CD14-positive monocyte (primary cell): Measurements from ENCODE around the gene CEP72. TPM values are rescaled to one million over a fixed set of nuclear protein-coding genes. Genes with fewer than 3 reads are reported as not detected.
"Not testable (repeated sequence)": the region's sequence is repeated elsewhere in the genome, so short reads cannot be mapped to it uniquely, and the experiment has no call there.

Experiments used
- DNase-seq, 3 donors: peaks; one replicate each; pipeline ENCODE4 v3.0.0-alpha.2; 2011 to 2022
- H2AFZ ChIP-seq: 2 replicates; pipeline ENCODE4 v1.6.0; 2012; ENCODE audit warnings: mild to moderate bottlenecking, low read depth, low read length, inconsistent platforms; ENCODE audit not compliant: insufficient read depth, poor library complexity, severe bottlenecking
- H3K27ac ChIP-seq, 2 donors: 1 replicate in 1 of 2; 2 replicates in 1 of 2; pipeline ENCODE4 v1.5.1; 2012 to 2013; ENCODE audit warnings: low read length in 2 of 2, control low read depth in 1 of 2, inconsistent platforms in 1 of 2, low read depth in 1 of 2, mild to moderate bottlenecking in 1 of 2
- H3K27me3 ChIP-seq, 2 donors: one replicate each; pipeline versions ENCODE4 v1.6.0 to v1.6.1; 2011 to 2013; ENCODE audit warnings: low read length in 2 of 2; ENCODE audit not compliant: control insufficient read depth in 2 of 2, insufficient read depth in 2 of 2
- H3K36me3 ChIP-seq, 2 donors: replicated peaks in 1 of 2; 1 replicate in 1 of 2; 2 replicates in 1 of 2; pipeline versions ENCODE4 v1.5.1 to v1.6.1; 2012 to 2013; ENCODE audit warnings: low read length in 2 of 2, control low read depth in 1 of 2, inconsistent platforms in 1 of 2, mild to moderate bottlenecking in 1 of 2; ENCODE audit not compliant: insufficient read depth in 2 of 2, control insufficient read depth in 1 of 2
- H3K4me1 ChIP-seq, 2 donors: 1 replicate in 1 of 2; 2 replicates in 1 of 2; pipeline versions ENCODE4 v1.5.1 to v1.6.1; 2012 to 2013; ENCODE audit warnings: low read length in 2 of 2, control low read depth in 1 of 2, inconsistent platforms in 1 of 2, mild to moderate bottlenecking in 1 of 2, moderate library complexity in 1 of 2; ENCODE audit not compliant: insufficient read depth in 2 of 2, control insufficient read depth in 1 of 2
- H3K4me2 ChIP-seq: replicated peaks from 2 replicates; pipeline ENCODE3; 2012; ENCODE audit warnings: low read length, moderate library complexity, mild to moderate bottlenecking; ENCODE audit not compliant: poor library complexity, severe bottlenecking; ENCODE audit errors: extremely low read depth
- H3K4me3 ChIP-seq, 3 experiments: fragments of 200-600 bp in 1 of 3; sonication (generic) in 1 of 3; replicated peaks in 1 of 3; 1 replicate in 2 of 3; 2 replicates in 1 of 3; pipeline ENCODE4 v1.5.1; 2011 to 2013; ENCODE audit warnings: low read length in 3 of 3, mild to moderate bottlenecking in 3 of 3, control low read depth in 2 of 3, low read depth in 2 of 3, inconsistent platforms in 1 of 3, moderate library complexity in 1 of 3
- H3K79me2 ChIP-seq: 2 replicates; pipeline ENCODE4 v1.6.0; 2012; ENCODE audit warnings: mild to moderate bottlenecking, control low read depth, inconsistent platforms, low read length, moderate library complexity; ENCODE audit not compliant: insufficient read depth
- H3K9ac ChIP-seq: 2 replicates; pipeline ENCODE4 v1.6.0; 2017; ENCODE audit warnings: low read length, mild to moderate bottlenecking; ENCODE audit not compliant: insufficient read depth, poor library complexity, severe bottlenecking
- H3K9me3 ChIP-seq, 2 donors: replicated peaks in 1 of 2; 1 replicate in 1 of 2; 2 replicates in 1 of 2; pipeline versions ENCODE4 v1.5.1 to v1.6.1; 2012 to 2013; ENCODE audit warnings: low read length in 2 of 2, control low read depth in 1 of 2; ENCODE audit not compliant: control insufficient read depth in 1 of 2, insufficient read depth in 1 of 2
- H4K20me1 ChIP-seq: 2 replicates; pipeline ENCODE4 v1.6.0; 2012; ENCODE audit warnings: mild to moderate bottlenecking, low read length, control low read depth, moderate library complexity; ENCODE audit not compliant: insufficient read depth
- H3K27ac Mint-ChIP-seq, 7 donors: one replicate each; pipeline ENCODE4 v1.8.0; 2020; ENCODE audit warnings: mild to moderate bottlenecking in 7 of 7, mixed read lengths in 7 of 7, moderate library complexity in 6 of 7, inconsistent platforms in 2 of 7
- H3K27me3 Mint-ChIP-seq, 3 donors: one replicate each; pipeline ENCODE4 v1.8.0; 2021 to 2022; ENCODE audit warnings: low read depth in 3 of 3, mild to moderate bottlenecking in 3 of 3, mixed read lengths in 3 of 3, moderate library complexity in 3 of 3, inconsistent platforms in 1 of 3
- H3K36me3 Mint-ChIP-seq, 2 donors: one replicate each; pipeline ENCODE4 v1.8.0; 2020; ENCODE audit warnings: mixed read lengths in 2 of 2, inconsistent platforms in 1 of 2, mild to moderate bottlenecking in 1 of 2
- H3K4me1 Mint-ChIP-seq: one replicate; pipeline ENCODE4 v1.8.0; 2020; ENCODE audit warnings: mild to moderate bottlenecking, mixed read lengths
- H3K4me3 Mint-ChIP-seq, 2 donors: one replicate each; pipeline ENCODE4 v1.8.0; 2020; ENCODE audit warnings: mild to moderate bottlenecking in 2 of 2, mixed read lengths in 2 of 2, moderate library complexity in 1 of 2
- H3K9me3 Mint-ChIP-seq, 7 donors: one replicate each; pipeline ENCODE4 v1.8.0; 2020 to 2022; ENCODE audit warnings: mixed read lengths in 7 of 7, mild to moderate bottlenecking in 6 of 7, moderate library complexity in 6 of 7, inconsistent platforms in 2 of 7
- WGBS: methylation state at CpG from one replicate; pipeline ENCODE4 v1.1.5; 2013; ENCODE audit warnings: missing lambda C conversion rate; ENCODE audit not compliant: insufficient coverage; 5-methylcytosine and 5-hydroxymethylcytosine counted together
- intact Hi-C, 2 donors: fragments of 100-400 bp; cut with micrococcal nuclease; formaldehyde crosslinking; loops; one replicate each; pipeline versions ENCODE4 v1.15.0 to v1.15.1; 2023
- polyA plus RNA-seq, 3 donors: library from polyadenylated mRNA; depleted of rRNA in 1 of 3; unstranded in 2 of 3; stranded (reverse) in 1 of 3; fragments of 300-500 nt in 2 of 3; fragments of >200 nt in 1 of 3; fragmentation: Illumina TruSeq in 2 of 3; gene quantifications; 1 replicate in 2 of 3; 2 replicates in 1 of 3; pipeline ENCODE4 v1.2.3, GENCODE V29; 2012 to 2021

Gene CEP72
- polyA plus RNA-seq, 3 donors = 0.13 to 2.1 (median 0.24) TPM

DNA sequence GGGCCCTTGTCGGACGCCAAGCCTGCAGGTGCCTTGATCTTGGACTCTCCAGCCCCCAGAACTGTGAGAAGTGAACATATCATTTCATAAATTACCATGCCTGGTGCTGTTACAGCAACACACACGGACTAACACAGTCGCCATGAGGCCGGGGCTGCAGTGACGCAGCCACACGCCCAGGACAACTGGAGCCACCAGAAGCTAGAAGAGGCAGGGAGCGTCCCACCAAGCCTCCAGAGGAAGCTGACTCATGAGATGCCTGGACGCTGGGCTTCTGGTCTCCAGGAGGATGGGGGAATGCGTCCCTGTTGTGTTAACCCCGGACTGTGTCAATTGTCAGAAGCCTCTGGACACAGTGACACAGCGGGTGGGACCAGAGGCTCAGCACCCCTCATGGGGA lies 74.8 kb downstream of the CEP72 start:
- H4K20me1 ChIP-seq, H3K4me1 ChIP-seq, H2AFZ ChIP-seq, H3K4me3 Mint-ChIP-seq, H3K27ac Mint-ChIP-seq, H3K4me1 Mint-ChIP-seq, DNase-seq, H3K4me3 ChIP-seq, H3K4me2 ChIP-seq, H3K9me3 ChIP-seq, H3K9ac ChIP-seq, H3K9me3 Mint-ChIP-seq, H3K27me3 ChIP-seq, H3K36me3 ChIP-seq, H3K79me2 ChIP-seq, intact Hi-C loops, H3K36me3 Mint-ChIP-seq, H3K27ac ChIP-seq: not testable (repeated sequence)
- H3K27me3 Mint-ChIP-seq = peaks cover 3 to 16% (median 3%) of the 10 kb centered on the region in 3 donors
- 88% methylated on average over 4 of the region's 12 CpGs for WGBS

DNA sequence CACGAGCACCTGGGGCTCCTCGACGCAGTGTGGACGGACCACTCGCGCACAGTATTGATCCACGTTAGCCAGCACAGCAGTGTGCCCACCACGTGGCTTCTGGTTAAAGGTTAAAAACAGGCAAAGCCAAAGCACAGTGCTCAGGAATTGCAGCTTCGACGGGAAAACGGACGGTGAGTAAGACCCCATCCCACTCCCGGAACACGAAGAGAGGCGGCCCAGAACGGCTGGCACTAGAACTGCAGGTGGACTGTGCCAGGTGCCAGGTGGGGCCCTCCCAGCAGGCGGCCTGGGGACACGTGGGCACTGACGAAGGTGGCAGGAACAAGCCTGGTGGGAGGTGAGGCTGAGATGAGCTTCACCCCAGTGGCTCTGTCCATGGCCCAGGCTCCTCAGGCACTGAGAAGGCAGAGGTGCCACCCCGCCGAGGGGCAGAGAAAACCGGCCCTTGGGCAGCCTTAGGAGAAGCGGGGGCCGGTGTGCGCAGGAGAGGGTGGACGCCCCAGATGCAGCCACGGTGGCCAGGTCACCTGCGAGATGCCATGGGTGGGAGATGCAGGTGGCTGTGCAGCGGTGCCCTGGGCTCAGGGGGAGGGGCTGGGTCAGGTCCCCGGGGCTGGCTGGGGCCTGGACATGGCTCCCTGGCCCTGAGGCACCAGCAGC lies 76.3 kb downstream of the CEP72 start:
- H3K9ac ChIP-seq, H3K4me3 ChIP-seq, H3K79me2 ChIP-seq, H3K27ac ChIP-seq, DNase-seq, H3K9me3 Mint-ChIP-seq, H4K20me1 ChIP-seq, H3K36me3 ChIP-seq, H3K36me3 Mint-ChIP-seq, H2AFZ ChIP-seq, H3K4me3 Mint-ChIP-seq, intact Hi-C loops, H3K4me1 ChIP-seq, H3K4me1 Mint-ChIP-seq, H3K9me3 ChIP-seq, H3K27me3 ChIP-seq, H3K27ac Mint-ChIP-seq, H3K4me2 ChIP-seq: not testable (repeated sequence)
- 86% methylated on average over 7 of the region's 30 CpGs for WGBS
- H3K27me3 Mint-ChIP-seq = peaks cover 7 to 28% (median 12%) of the 10 kb centered on the region in 3 donors

GRCh38 chr5:690293-690692 lies 78.2 kb downstream of the CEP72 start:
- H3K4me2 ChIP-seq, H3K9ac ChIP-seq, intact Hi-C loops, H3K79me2 ChIP-seq, H3K27ac ChIP-seq, H3K4me3 Mint-ChIP-seq, H3K4me3 ChIP-seq, H4K20me1 ChIP-seq, H3K36me3 Mint-ChIP-seq, H3K9me3 Mint-ChIP-seq, H3K9me3 ChIP-seq, H2AFZ ChIP-seq, DNase-seq, H3K4me1 Mint-ChIP-seq, H3K4me1 ChIP-seq, H3K36me3 ChIP-seq, H3K27ac Mint-ChIP-seq: not testable (repeated sequence)
- peaks cover 7 to 36% (median 16%) of the 10 kb centered on the region in 3 donors for H3K27me3 Mint-ChIP-seq
- WGBS = no CpG with 5 or more reads among the region's 12 CpGs
- peaks cover 4 to 13% of the 10 kb centered on the region in 2 donors for H3K27me3 ChIP-seq

GRCh38 chr5:691049-691448 lies 78.9 kb downstream of the CEP72 start:
- H3K36me3 ChIP-seq, H3K9ac ChIP-seq, H3K79me2 ChIP-seq, H3K9me3 ChIP-seq, H3K4me2 ChIP-seq, H3K9me3 Mint-ChIP-seq, H3K27ac ChIP-seq, H2AFZ ChIP-seq, intact Hi-C loops, H3K36me3 Mint-ChIP-seq, H3K4me3 Mint-ChIP-seq, H4K20me1 ChIP-seq, H3K4me1 Mint-ChIP-seq, H3K27ac Mint-ChIP-seq, H3K4me3 ChIP-seq, H3K4me1 ChIP-seq, DNase-seq: not testable (repeated sequence)
- WGBS = no CpG with 5 or more reads among the region's 23 CpGs
- peaks cover 4 to 13% of the 10 kb centered on the region in 2 donors for H3K27me3 ChIP-seq
- H3K27me3 Mint-ChIP-seq = peaks cover 5 to 34% (median 16%) of the 10 kb centered on the region in 3 donors
